Measurements from ENCODE around the gene SF3B2. TPM values are rescaled to one million over a fixed set of nuclear protein-coding genes. Genes with fewer than 3 reads are reported as not detected.

The SF3B2 gene
- total RNA-seq, 2 experiments from 2014 or later, result 185 to 260 TPM

DNA sequence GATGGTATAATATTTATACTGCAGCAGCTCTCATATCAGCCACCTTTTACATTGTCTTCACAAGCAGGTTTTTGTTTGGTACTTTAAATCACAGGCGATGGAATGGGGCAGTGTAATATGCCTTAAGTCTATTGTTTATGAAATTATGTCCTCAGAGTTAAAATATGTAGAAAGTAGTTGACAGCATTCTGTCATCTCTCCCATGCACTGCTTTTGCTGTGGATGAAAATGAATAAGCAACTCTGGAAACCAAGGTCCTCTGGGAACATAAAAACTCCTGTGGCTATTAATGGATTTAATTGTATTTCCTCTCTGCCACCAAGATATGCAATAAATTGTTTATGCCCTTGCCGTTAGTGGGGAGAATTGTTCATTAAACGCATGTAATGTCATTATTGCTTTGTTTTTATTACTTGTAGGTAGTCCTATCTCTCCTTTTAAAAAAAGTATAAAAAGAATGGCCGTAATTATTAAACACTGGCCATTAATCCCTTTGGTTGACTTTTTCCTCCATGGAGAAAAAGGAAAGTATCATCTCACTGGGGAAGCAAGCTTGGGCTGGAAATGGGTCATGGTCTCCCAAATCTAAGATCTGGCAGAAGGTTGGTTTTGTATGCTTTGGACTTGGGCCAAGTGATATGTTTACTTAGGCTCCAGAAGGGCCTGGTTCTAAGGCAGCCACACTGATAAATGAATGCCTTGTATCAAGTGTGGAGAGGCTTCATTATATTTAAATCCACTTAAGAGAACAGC is 31.0 kb downstream of the SF3B2 start:
- Histone ChIP-seq H3K9me3 (ENCODE audit: low read length) (no peaks in the 10 kb centered on the region), H3K79me2 (ENCODE audit: insufficient read depth, low read depth, low read length) (peaks cover 71% of the 10 kb centered on the region; the same call in 1 of the 2 replicates), H3K27ac (ENCODE audit: low read depth, low read length, poor library complexity, severe bottlenecking) (peak overlapping the region; percentile 74), H3K36me3 (ENCODE audit: insufficient read depth, low read length) (no peaks in the 10 kb centered on the region), H3K4me2 (ENCODE audit: low read length) (peak overlapping the region; percentile 83), H3K9me2 (ENCODE audit: insufficient read depth, low read length) (no peaks in the 10 kb centered on the region), H3K4me3 (ENCODE audit: low read depth, low read length, poor library complexity, severe bottlenecking) (peak overlapping the region; percentile 4), H4K20me1 (ENCODE audit: insufficient read depth, low read length) (no peaks in the 10 kb centered on the region), H2AFZ (ENCODE audit: low read length) (peak overlapping the region; percentile 7; the same call in 1 of the 2 replicates), H3K4me1 (ENCODE audit: insufficient read depth, low read length, poor library complexity, severe bottlenecking) (peaks cover 94% of the 10 kb centered on the region)
- POLR2A ChIA-PET, result interaction anchor here (0.7 to 3.5 kb wide), 5 partner anchors 12 to 51 kb away, joined by 3 to 19 read pairs (median 3); no protein-coding TSS in a partner anchor
- CTCF ChIA-PET (ENCODE audit: unreplicated experiment), result no interaction called here
- no peak for TF ChIP-seq EZH2phosphoT487 (IDR thresholded peaks at IDR 0.05; ENCODE audit: borderline replicate concordance, low read depth, low read length)
- TF ChIP-seq, protein P1, sequence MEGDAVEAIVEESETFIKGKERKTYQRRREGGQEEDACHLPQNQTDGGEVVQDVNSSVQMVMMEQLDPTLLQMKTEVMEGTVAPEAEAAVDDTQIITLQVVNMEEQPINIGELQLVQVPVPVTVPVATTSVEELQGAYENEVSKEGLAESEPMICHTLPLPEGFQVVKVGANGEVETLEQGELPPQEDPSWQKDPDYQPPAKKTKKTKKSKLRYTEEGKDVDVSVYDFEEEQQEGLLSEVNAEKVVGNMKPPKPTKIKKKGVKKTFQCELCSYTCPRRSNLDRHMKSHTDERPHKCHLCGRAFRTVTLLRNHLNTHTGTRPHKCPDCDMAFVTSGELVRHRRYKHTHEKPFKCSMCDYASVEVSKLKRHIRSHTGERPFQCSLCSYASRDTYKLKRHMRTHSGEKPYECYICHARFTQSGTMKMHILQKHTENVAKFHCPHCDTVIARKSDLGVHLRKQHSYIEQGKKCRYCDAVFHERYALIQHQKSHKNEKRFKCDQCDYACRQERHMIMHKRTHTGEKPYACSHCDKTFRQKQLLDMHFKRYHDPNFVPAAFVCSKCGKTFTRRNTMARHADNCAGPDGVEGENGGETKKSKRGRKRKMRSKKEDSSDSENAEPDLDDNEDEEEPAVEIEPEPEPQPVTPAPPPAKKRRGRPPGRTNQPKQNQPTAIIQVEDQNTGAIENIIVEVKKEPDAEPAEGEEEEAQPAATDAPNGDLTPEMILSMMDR (conservative IDR thresholded peaks at IDR 0.05; ENCODE audit: low read length), result no peak
- BruUV-seq (replicated peaks), result no TSS peak
- intact Hi-C loops (cut with micrococcal nuclease; ENCODE audit: unreplicated experiment), result no loop called here
- DNase-seq (ENCODE audit: low spot score), result no peak

GRCh38 chr11:66083767-66084166 is 31.6 kb downstream of the SF3B2 start:
- DNase-seq (ENCODE audit: low spot score), result no peak
- H3K4me2 ChIP-seq (ENCODE audit: low read length), result peak overlapping the region; percentile 83
- peak overlapping the region; percentile 74 for H3K27ac ChIP-seq (ENCODE audit: low read depth, low read length, poor library complexity, severe bottlenecking)
- peaks cover 78% of the 10 kb centered on the region for H3K79me2 ChIP-seq (ENCODE audit: insufficient read depth, low read depth, low read length)
- peak overlapping the region; percentile 7; the same call in 1 of the 2 replicates for H2AFZ ChIP-seq (ENCODE audit: low read length)
- H4K20me1 ChIP-seq (ENCODE audit: insufficient read depth, low read length), result no peaks in the 10 kb centered on the region
- no TSS peak for BruUV-seq (replicated peaks)
- TF ChIP-seq EZH2phosphoT487 (IDR thresholded peaks at IDR 0.05; ENCODE audit: borderline replicate concordance, low read depth, low read length), result no peak
- TF ChIP-seq, protein P1 (conservative IDR thresholded peaks at IDR 0.05; ENCODE audit: low read length), result no peak
- peak overlapping the region; percentile 56 for H3K4me3 ChIP-seq (ENCODE audit: low read depth, low read length, poor library complexity, severe bottlenecking)
- H3K9me3 ChIP-seq (ENCODE audit: low read length), result no peaks in the 10 kb centered on the region
- POLR2A ChIA-PET, result interaction anchor here (0.7 to 0.9 kb wide), 2 partner anchors 12 to 35 kb away, joined by 3 read pairs; no protein-coding TSS in a partner anchor
- no peaks in the 10 kb centered on the region for H3K36me3 ChIP-seq (ENCODE audit: insufficient read depth, low read length)
- peaks cover 95% of the 10 kb centered on the region for H3K4me1 ChIP-seq (ENCODE audit: insufficient read depth, low read length, poor library complexity, severe bottlenecking)
- H3K9me2 ChIP-seq (ENCODE audit: insufficient read depth, low read length), result no peaks in the 10 kb centered on the region
- CTCF ChIA-PET (ENCODE audit: unreplicated experiment), result no interaction called here
- intact Hi-C loops (cut with micrococcal nuclease; ENCODE audit: unreplicated experiment), result no loop called here

Data from OCI-LY7 (cell line).